Left colon (tissue), 2 donors: ENCODE data around the gene TBX3. TPM values are rescaled to one million over a fixed set of nuclear protein-coding genes. Genes with fewer than 3 reads are reported as not detected.

Experiments
- ATAC-seq: fragments of 200-7000 bp; cut with Tn5 transposase; one replicate; pipeline ENCODE4 v1.9.1; 2020; ENCODE audit warnings: mild to moderate bottlenecking, moderate library complexity
- DNase-seq, 2 donors: peaks; one replicate each; pipeline ENCODE4 v3.0.0-alpha.2; 2020
- intact Hi-C, 2 donors: fragments of 100-400 bp; cut with DNase I in 1 of 2; cut with micrococcal nuclease in 1 of 2; formaldehyde crosslinking; loops; one replicate each; pipeline versions ENCODE4 v1.11.2 to v1.14.0; 2022; cut with DNase I, micrococcal nuclease
- total RNA-seq, 2 donors: library from RNA; stranded (reverse); fragmentation: NEBNext Ultra II Directional; extraction: Animal tissue kit (Norgen Biotek cat#: 25700); gene quantifications; one replicate each; pipeline ENCODE4 v1.2.1, GENCODE V29; 2021
- donor health status: DM: no; HTN: no; CAD: no.
- donor health status: DM: yes; HTN: yes; CAD: no.

The TBX3 gene
- total RNA-seq, 2 donors from 2014 or later = 5.6 to 10.6 TPM

DNA sequence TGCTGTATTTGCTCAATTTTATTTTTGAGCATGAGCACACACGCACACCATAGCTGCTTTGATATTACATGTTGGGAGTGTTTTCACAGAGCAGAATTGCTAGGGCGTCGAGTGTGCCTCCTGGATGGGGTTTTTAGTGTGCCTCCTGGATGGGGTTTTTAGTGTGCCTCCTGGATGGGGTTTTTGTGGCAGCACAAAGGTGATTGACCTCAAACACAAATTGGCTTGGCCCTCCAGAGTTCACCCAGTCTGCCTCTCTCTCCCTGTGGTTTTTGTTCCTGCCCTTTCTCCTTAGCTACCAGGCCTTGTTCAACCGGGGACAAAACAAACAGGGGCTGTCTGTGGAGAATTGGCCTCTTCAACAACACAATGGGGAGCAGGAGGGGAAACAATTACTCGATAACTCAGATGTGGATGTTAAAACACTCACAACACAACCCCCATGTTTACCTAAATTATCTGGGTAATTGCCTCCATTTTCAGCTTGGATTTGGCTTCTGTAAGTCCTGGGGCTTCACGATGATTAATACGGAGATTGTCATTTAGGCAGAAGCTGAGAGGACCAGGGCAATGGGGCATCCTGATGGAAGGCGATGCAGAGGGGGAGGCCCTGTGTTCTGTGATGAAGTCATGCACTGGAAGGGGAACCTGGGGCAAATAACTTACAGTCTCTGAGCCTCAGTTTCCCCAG, 26.9 kb downstream of the TBX3 start:
- intact Hi-C loops = no loop called here
- no peak for ATAC-seq
- DNase-seq = no peak

- intact Hi-C loops = no loop called here
- ATAC-seq (no peak), DNase-seq (no peak)
Observed at GRCh38 chr12:114655934-114656749, 27.8 kb downstream of the TBX3 start.

DNA sequence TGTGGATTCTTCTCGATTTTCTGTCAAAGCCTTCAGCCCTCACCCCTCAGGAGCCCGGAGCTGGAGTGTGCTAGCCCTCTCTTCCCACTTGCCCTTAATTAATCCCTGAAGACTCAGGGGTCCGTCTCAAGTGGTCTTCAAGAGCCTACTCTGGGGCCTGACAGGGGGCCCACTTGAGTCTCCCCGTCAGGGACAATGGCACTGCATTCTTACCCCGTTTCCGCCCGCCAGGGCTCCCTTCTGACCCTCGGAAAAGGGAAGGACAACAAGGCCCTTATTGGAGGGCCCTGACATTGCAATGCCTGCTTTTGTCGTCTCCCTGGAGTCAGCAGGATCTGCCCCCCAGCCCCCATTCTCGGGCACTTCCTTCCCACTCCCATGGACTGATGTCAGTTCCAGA, 34.4 kb downstream of the TBX3 start:
- ATAC-seq (no peak), DNase-seq (no peak)
- intact Hi-C loops = no loop called here

DNA sequence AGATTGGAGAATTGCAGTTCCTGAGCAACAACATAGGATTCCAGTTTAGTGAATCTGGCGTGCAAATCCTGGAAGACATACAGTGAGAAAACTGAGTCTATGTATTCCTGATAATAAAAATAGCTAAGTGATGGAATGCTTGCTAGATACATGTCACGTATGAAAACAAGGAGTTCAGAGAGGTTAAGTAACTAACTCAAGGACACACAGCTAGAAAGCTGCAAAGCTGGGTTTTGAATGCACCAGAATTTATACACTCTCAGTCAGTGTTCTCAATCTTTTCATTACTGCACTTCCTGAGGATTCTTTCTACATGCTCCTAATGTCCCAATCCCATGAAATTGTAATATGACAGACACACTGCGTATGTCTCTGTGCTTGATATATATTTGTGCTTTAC, 35.3 kb downstream of the TBX3 start:
- intact Hi-C loops = no loop called here
- ATAC-seq (no peak), DNase-seq (no peak)

DNA sequence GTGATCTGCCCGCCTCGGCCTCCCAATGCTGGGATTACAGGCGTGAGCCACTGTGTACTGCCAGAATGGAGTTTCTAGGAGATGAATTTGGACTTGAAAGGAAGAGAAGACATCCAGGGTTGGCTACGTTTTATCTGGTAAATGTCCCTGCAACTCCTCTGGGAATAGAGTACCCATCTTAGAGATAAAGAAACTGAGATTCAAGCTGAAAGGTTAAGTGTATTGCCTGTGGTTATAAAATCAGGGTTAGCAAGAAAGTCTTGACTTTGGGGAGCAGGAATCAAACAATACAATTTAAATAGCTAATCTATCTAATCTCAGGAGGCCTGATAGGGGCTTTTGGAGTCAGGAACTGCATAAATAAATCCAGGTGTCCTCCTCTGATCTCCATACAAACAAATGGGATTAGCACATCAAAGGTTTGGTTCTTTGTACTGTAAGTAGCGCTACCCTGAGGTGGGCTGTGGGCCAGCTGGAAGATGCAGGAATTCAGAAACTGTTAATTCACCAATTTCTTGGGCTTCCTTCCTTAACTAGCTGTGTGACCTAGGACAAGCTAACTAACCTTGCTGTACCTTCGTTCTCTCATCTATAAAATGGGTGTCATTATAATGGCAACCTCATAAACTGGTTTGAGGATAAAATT, 45.1 kb downstream of the TBX3 start:
- no peak for ATAC-seq
- DNase-seq = no peak
- intact Hi-C loops = no loop called here

DNA sequence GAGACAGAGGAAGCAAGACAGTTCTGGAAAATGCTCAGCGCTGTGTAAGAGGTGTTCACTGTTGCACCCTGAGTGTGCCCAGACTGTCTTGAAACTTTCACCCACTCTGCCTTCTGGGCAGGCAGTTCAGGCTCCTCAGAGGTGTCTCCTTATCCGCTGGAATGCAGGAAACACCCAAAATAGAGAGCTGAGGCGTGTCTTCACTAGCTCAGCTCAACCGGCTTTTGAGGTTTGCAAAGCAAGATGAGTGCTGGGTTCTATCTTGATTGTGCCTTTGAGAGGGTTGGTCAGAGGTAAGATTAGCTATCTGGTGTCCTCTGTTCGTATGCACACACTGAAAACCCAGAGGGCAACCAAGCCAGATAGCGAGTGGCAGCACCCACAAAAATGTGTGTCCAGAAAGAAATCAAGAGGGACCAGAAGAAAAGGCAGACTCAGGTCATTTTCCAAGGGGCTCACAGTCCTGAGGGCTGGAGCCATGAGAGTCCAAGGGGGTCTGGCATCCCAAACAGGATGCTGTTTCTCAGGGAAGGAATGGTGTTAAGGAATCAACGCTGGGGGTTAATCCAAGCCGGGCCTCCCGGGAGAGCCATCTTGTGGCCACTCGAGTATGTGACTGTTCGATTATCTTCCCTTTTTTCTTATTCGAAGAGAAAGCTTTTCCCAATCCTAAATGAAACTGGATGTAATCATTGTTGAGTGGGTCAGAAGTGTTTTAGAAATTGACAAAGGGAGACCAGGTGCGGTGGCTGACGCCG, 47.1 kb downstream of the TBX3 start:
- intact Hi-C loops = no loop called here
- ATAC-seq (no peak), DNase-seq (peak in 1 of 2 donors; percentile 11)

DNA sequence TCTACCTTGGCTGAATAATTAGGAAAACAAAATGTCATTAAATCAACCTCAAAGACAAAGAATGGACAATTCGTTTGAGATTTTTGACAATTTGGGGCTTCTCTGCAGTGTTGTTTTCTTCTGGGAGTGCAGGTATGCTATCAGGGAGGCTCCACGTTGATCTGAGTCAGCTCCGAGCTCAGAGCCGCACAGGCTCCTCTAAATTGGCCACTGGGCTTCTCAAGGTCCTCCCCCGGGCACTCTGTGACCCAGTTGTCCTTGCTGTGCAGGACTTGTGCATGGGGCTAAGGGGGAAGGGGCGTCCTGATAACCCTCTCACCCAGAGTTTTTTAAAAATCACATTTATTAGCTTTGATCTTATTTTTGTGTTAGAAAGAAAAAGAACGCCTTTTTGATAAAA, 52.7 kb downstream of the TBX3 start:
- intact Hi-C loops = no loop called here
- no peak for ATAC-seq
- DNase-seq = no peak

- ATAC-seq (no peak), DNase-seq (no peak)
- intact Hi-C loops = no loop called here
Observed at GRCh38 chr12:114628199-114628598, 55.8 kb downstream of the TBX3 start.

DNA sequence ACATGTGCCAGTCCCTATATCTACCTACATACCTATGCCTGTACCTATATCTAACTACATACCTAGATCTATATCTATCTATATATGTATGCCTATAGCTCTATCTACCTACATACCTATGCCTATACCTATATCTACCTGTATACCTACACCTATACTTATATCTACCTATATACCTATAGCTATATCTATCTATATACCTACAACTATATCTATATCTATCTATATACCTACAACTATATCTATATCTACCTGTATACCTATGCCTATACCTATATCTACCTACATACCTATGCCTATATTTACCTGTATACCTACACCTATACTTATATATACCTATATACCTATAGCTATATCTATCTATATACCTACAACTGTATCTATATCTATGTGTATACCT, 56.6 kb downstream of the TBX3 start:
- DNase-seq = no peak
- intact Hi-C loops = no loop called here
- ATAC-seq = no peak

GRCh38 chr12:114625294-114625851, 58.6 kb downstream of the TBX3 start:
- intact Hi-C loops = no loop called here
- DNase-seq = peak in 1 of 2 donors; percentile 46
- peak; percentile 43 for ATAC-seq

GRCh38 chr12:114623737-114624136, 60.2 kb downstream of the TBX3 start:
- ATAC-seq (no peak), DNase-seq (no peak)
- intact Hi-C loops = no loop called here
